CD8-positive, alpha-beta memory T cell (primary cell): ENCODE measurements around the gene FAM120A. TPM values are rescaled to one million over a fixed set of nuclear protein-coding genes. Genes with fewer than 3 reads are reported as not detected.
"Not testable (repeated sequence)": the region's sequence is repeated elsewhere in the genome, so short reads cannot be mapped to it uniquely, and the experiment has no call there.

Experiments used
- CTCF ChIA-PET: fragments of 350-600 bp; sonication (Branson Sonifier 250); formaldehyde crosslinking; loops from one replicate; lab custom pipeline; 2021; ENCODE audit warnings: antibody characterized with exemption; lab: Charles Lee
- POLR2A ChIA-PET: fragments of 350-600 bp; sonication (Branson Sonifier 250); formaldehyde crosslinking; loops from one replicate; lab custom pipeline; 2021; ENCODE audit warnings: antibody characterized with exemption; lab: Charles Lee
- DNase-seq, 5 donors: peaks; one replicate each; pipeline versions ENCODE4 v3.0.0 to v3.0.0-alpha.2; 2020 to 2022; ENCODE audit warnings: mixed read lengths in 1 of 5
- H3K27ac ChIP-seq: one replicate; pipeline ENCODE4 v1.7.0; 2013; ENCODE audit warnings: low read depth, mild to moderate bottlenecking, low read length, moderate library complexity
- H3K27me3 ChIP-seq: 2 replicates; pipeline ENCODE4 v1.7.0; 2013; ENCODE audit warnings: low read length, mild to moderate bottlenecking; ENCODE audit not compliant: insufficient read depth, poor library complexity, severe bottlenecking
- H3K36me3 ChIP-seq: 2 replicates; pipeline ENCODE4 v1.7.0; 2013; ENCODE audit warnings: mild to moderate bottlenecking, low read length, moderate library complexity; ENCODE audit not compliant: insufficient read depth
- H3K4me1 ChIP-seq: 2 replicates; pipeline ENCODE4 v1.7.0; 2013; ENCODE audit warnings: mild to moderate bottlenecking, low read length, moderate library complexity; ENCODE audit not compliant: insufficient read depth
- H3K4me3 ChIP-seq: 2 replicates; pipeline ENCODE4 v1.7.0; 2013; ENCODE audit warnings: mild to moderate bottlenecking, low read length
- H3K9me3 ChIP-seq: 2 replicates; pipeline ENCODE4 v1.7.0; 2013; ENCODE audit warnings: mild to moderate bottlenecking, low read length
- H3K27ac Mint-ChIP-seq, 8 donors: one replicate each; pipeline ENCODE4 v1.8.0; 2020 to 2021; ENCODE audit warnings: mixed read lengths in 8 of 8, mild to moderate bottlenecking in 6 of 8, inconsistent platforms in 3 of 8, moderate library complexity in 3 of 8
- H3K27me3 Mint-ChIP-seq, 2 donors: one replicate each; pipeline ENCODE4 v1.8.0; 2020 to 2021; ENCODE audit warnings: mixed read lengths in 2 of 2, mild to moderate bottlenecking in 1 of 2, moderate library complexity in 1 of 2
- H3K36me3 Mint-ChIP-seq, 3 donors: one replicate each; pipeline ENCODE4 v1.8.0; 2020 to 2021; ENCODE audit warnings: mixed read lengths in 3 of 3, inconsistent platforms in 1 of 3, mild to moderate bottlenecking in 1 of 3
- H3K4me1 Mint-ChIP-seq, 3 donors: one replicate each; pipeline ENCODE4 v1.8.0; 2020 to 2021; ENCODE audit warnings: mixed read lengths in 3 of 3, inconsistent platforms in 1 of 3, mild to moderate bottlenecking in 1 of 3
- H3K4me3 Mint-ChIP-seq, 7 donors: one replicate each; pipeline ENCODE4 v1.8.0; 2020 to 2021; ENCODE audit warnings: mixed read lengths in 7 of 7, mild to moderate bottlenecking in 6 of 7, moderate library complexity in 4 of 7, inconsistent platforms in 2 of 7
- H3K9me3 Mint-ChIP-seq, 5 donors: one replicate each; pipeline ENCODE4 v1.8.0; 2020 to 2022; ENCODE audit warnings: mixed read lengths in 5 of 5, mild to moderate bottlenecking in 3 of 5, moderate library complexity in 2 of 5, inconsistent platforms in 1 of 5
- polyA plus RNA-seq: library from polyadenylated mRNA; unstranded; fragments of 300-500 nt; fragmentation: Illumina TruSeq; gene quantifications from one replicate; pipeline ENCODE4 v1.2.3, GENCODE V29; 2021
- total RNA-seq, 2 experiments: library from RNA; stranded (reverse); gene quantifications; one replicate each; pipeline ENCODE4 v1.2.3, GENCODE V29; 2021

Gene FAM120A
- total and polyA plus RNA-seq, 3 experiments from 2014 or later = 16.0 to 142 (median 140) TPM

GRCh38 chr9:93512170-93512812 is 60.8 kb downstream of the FAM120A start:
- not testable (repeated sequence) for H3K9me3 ChIP-seq, H3K4me3 ChIP-seq, H3K36me3 ChIP-seq, DNase-seq, H3K27me3 Mint-ChIP-seq, H3K4me1 ChIP-seq, H3K9me3 Mint-ChIP-seq, H3K27me3 ChIP-seq, H3K27ac ChIP-seq
- H3K27ac Mint-ChIP-seq = peak overlapping the region in 4 of 8 donors; percentile 17 to 64 (median 47)
- CTCF ChIA-PET = interaction anchor here (1.5 kb wide), 1 partner anchor 54 kb away, joined by 4 read pairs; no protein-coding TSS in a partner anchor
- POLR2A ChIA-PET = interaction anchor here (0.6 kb wide), 1 partner anchor 45 kb away, joined by 9 read pairs; no protein-coding TSS in a partner anchor
- peaks cover 0 to 59% (median 5%) of the 10 kb centered on the region in 3 donors for H3K36me3 Mint-ChIP-seq
- H3K4me1 Mint-ChIP-seq = peaks cover 51 to 69% (median 64%) of the 10 kb centered on the region in 3 donors
- H3K4me3 Mint-ChIP-seq = peak overlapping the region in 1 of 7 donors; percentile 28

DNA sequence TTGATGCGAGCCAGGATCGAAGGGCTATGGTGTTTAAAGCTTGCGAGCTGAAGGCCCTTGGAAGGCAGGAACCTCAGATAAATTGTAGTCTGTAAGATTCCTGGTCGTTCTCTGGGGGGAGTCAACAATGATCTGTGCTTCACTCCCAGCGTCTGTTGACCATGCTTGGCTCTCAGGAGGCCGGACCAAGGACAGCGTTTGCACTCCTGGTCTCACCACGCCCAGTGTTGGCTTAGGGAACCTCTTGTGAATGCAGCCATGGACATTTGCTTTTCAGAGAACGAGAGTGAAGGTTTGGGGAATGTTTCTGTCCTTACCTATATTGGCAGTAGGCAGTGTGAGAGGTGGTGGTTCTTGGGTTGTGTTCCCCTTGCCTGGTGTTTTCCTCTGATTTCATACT is 62.1 kb downstream of the FAM120A start:
- Mint-ChIP-seq H3K27me3 (peaks cover 0 to 4% of the 10 kb centered on the region in 2 donors), H3K4me1 (peaks cover 49 to 71% (median 64%) of the 10 kb centered on the region in 3 donors), H3K36me3 (peaks cover 0 to 63% (median 8%) of the 10 kb centered on the region in 3 donors), H3K4me3 (no peak overlapping the region), H3K27ac (peak overlapping the region in 5 of 8 donors; percentile 4 to 76 (median 22)), H3K9me3 (no peaks in the 10 kb centered on the region)
- no peak overlapping the region for H3K27ac ChIP-seq
- no peak for DNase-seq
- no peaks in the 10 kb centered on the region for H3K4me1 ChIP-seq
- ChIA-PET CTCF (interaction anchor here (1.5 kb wide), 1 partner anchor 53 kb away, joined by 4 read pairs; no protein-coding TSS in a partner anchor), POLR2A (no interaction called here)
- H3K36me3 ChIP-seq = no peaks in the 10 kb centered on the region
- H3K4me3 ChIP-seq = no peak overlapping the region
- no peaks in the 10 kb centered on the region for H3K27me3 ChIP-seq
- H3K9me3 ChIP-seq = no peaks in the 10 kb centered on the region

DNA sequence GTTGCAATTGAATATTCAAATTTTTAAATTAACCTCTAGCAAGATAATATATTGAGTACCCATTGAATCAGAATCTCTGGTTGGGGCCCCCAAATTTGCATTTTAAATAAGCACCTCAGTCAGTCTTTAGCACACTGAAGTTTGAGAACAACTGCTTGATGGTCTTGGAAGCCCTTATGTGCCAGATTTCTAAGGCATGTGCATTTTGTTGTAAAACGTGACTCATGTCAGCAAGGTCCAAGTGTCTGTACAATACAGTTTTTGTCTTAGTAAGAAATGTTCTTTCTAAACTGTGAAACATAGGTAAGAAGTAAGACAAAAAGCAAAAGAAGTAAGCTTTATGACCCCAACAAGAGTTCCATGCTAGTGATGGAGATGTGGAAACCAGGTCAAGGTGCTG is 65.8 kb downstream of the FAM120A start:
- no peak overlapping the region for H3K4me3 ChIP-seq
- Mint-ChIP-seq H3K4me3 (no peak overlapping the region), H3K27me3 (peaks cover 0 to 1% of the 10 kb centered on the region in 2 donors), H3K4me1 (peaks cover 35 to 51% (median 49%) of the 10 kb centered on the region in 3 donors), H3K36me3 (peaks cover 0 to 73% (median 7%) of the 10 kb centered on the region in 3 donors), H3K27ac (peak overlapping the region in 3 of 8 donors; percentile 11 to 54 (median 47)), H3K9me3 (no peaks in the 10 kb centered on the region)
- H3K27ac ChIP-seq = no peak overlapping the region
- no peaks in the 10 kb centered on the region for H3K27me3 ChIP-seq
- no peaks in the 10 kb centered on the region for H3K4me1 ChIP-seq
- H3K36me3 ChIP-seq = no peaks in the 10 kb centered on the region
- ChIA-PET CTCF (no interaction called here), POLR2A (no interaction called here)
- DNase-seq = no peak
- H3K9me3 ChIP-seq = no peaks in the 10 kb centered on the region

DNA sequence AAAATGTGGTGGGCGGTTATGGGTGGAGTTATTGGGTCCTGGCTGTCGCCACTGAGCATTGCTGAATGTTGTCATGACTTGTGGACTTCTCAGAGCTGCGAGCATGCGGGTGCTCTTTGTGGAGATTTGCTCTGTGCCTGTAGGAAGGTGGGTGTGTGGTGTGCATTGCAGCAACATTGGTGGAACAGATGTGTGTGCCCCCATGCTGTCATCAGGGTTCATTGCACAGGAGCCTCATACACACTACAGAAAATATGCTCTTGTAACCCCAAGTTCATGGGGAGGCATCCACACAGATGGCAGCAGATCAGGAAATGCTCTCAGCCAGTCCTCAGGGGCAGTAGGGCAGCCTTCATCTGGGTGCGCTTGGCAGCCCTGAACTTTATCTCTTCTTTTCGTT is 69.0 kb downstream of the FAM120A start:
- H3K36me3 ChIP-seq = peaks cover 9% of the 10 kb centered on the region
- H3K9me3 Mint-ChIP-seq = no peaks in the 10 kb centered on the region
- CTCF ChIA-PET = no interaction called here

DNA sequence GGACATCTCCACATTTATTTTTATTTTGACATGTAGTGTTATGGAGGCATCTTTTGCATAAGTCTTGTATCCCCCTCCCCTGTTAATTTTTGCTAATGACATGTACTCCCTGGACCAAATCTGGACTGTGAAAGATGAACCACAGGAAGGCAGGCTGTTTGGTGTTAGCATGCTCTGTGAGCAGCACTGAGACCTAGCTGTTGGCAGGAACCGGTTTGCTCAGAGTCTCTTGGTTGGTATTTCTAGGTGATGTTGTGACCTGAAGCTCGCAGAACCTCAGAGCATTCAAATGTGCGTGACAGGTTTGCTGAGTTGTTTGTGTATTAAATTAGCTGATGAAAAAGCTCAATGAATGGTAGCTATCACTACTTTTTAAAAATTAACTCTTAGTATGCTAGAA is 71.3 kb downstream of the FAM120A start:
- H3K36me3 ChIP-seq = peaks cover 19% of the 10 kb centered on the region
- H3K27ac ChIP-seq = no peak overlapping the region
- no peaks in the 10 kb centered on the region for H3K9me3 ChIP-seq
- H3K9me3 Mint-ChIP-seq = no peaks in the 10 kb centered on the region
- peaks cover 0 to 1% of the 10 kb centered on the region in 2 donors for H3K27me3 Mint-ChIP-seq
- ChIA-PET POLR2A (no interaction called here), CTCF (interaction anchor here (1.0 kb wide), 1 partner anchor 16 kb away, joined by 3 read pairs; no protein-coding TSS in a partner anchor)
- peaks cover 38 to 50% (median 46%) of the 10 kb centered on the region in 3 donors for H3K4me1 Mint-ChIP-seq
- H3K27ac Mint-ChIP-seq = peak overlapping the region in 4 of 8 donors; percentile 18 to 74 (median 32)
- no peak overlapping the region for H3K4me3 Mint-ChIP-seq
- no peak overlapping the region for H3K4me3 ChIP-seq
- no peak for DNase-seq
- H3K4me1 ChIP-seq = no peaks in the 10 kb centered on the region
- peaks cover 0 to 83% (median 18%) of the 10 kb centered on the region in 3 donors for H3K36me3 Mint-ChIP-seq
- H3K27me3 ChIP-seq = no peaks in the 10 kb centered on the region

More for the DNA sequence above, 69.0 kb downstream of the FAM120A start:
- Histone ChIP-seq H3K4me1 (no peaks in the 10 kb centered on the region), H3K4me3 (no peak overlapping the region), H3K27me3 (no peaks in the 10 kb centered on the region), H3K27ac (no peak overlapping the region), H3K9me3 (no peaks in the 10 kb centered on the region)
- POLR2A ChIA-PET = no interaction called here
- Mint-ChIP-seq H3K36me3 (peaks cover 0 to 81% (median 12%) of the 10 kb centered on the region in 3 donors), H3K4me3 (no peak overlapping the region), H3K4me1 (peaks cover 41 to 47% (median 42%) of the 10 kb centered on the region in 3 donors), H3K27ac (peak overlapping the region in 5 of 8 donors; percentile 37 to 74 (median 68)), H3K27me3 (peaks cover 0 to 1% of the 10 kb centered on the region in 2 donors)
- DNase-seq = no peak

GRCh38 chr9:93523518-93524144 is 72.1 kb downstream of the FAM120A start:
- Histone ChIP-seq H3K36me3 (peaks cover 23% of the 10 kb centered on the region), H3K27me3 (no peaks in the 10 kb centered on the region), H3K4me3 (no peak overlapping the region), H3K9me3 (no peaks in the 10 kb centered on the region), H3K27ac (no peak overlapping the region), H3K4me1 (no peaks in the 10 kb centered on the region)
- ChIA-PET POLR2A (no interaction called here), CTCF (interaction anchor here (1.0 kb wide), 1 partner anchor 17 kb away, joined by 3 read pairs; no protein-coding TSS in a partner anchor)
- no peak for DNase-seq
- H3K4me3 Mint-ChIP-seq = no peak overlapping the region
- peak overlapping the region in 2 of 8 donors; percentile 14 to 17 for H3K27ac Mint-ChIP-seq
- no peaks in the 10 kb centered on the region for H3K9me3 Mint-ChIP-seq
- peaks cover 0 to 83% (median 18%) of the 10 kb centered on the region in 3 donors for H3K36me3 Mint-ChIP-seq
- H3K4me1 Mint-ChIP-seq = peaks cover 35 to 41% (median 40%) of the 10 kb centered on the region in 3 donors
- H3K27me3 Mint-ChIP-seq = peaks cover 0 to 1% of the 10 kb centered on the region in 2 donors

DNA sequence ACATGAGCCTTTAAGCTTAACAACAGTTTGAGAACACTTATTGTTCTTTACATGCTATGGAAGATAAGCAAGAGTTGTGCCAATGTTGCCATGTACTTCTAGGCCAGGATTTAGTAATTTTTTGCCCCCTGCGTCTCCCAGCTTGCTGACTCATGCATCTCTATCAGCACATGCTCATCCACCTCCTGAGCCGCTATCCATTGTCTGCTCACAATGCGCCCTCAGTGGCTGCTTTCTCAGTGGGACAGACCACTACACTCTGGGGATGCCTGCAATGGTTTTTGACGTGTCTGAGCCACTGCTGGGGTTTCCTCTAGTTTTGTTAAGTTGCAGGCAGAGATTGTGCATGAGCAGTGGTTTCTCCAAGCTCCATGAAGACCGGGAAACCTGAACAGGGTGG is 74.0 kb downstream of the FAM120A start:
- ChIA-PET CTCF (no interaction called here), POLR2A (no interaction called here)
- Mint-ChIP-seq H3K36me3 (peaks cover 0 to 83% (median 20%) of the 10 kb centered on the region in 3 donors), H3K4me3 (no peak overlapping the region), H3K9me3 (no peaks in the 10 kb centered on the region), H3K4me1 (peaks cover 32 to 38% (median 36%) of the 10 kb centered on the region in 3 donors), H3K27ac (peak overlapping the region in 3 of 8 donors; percentile 59 to 80 (median 66)), H3K27me3 (peaks cover 0 to 1% of the 10 kb centered on the region in 2 donors)
- no peak for DNase-seq
- Histone ChIP-seq H3K9me3 (no peaks in the 10 kb centered on the region), H3K36me3 (peaks cover 38% of the 10 kb centered on the region), H3K27me3 (no peaks in the 10 kb centered on the region), H3K27ac (no peak overlapping the region), H3K4me3 (no peak overlapping the region), H3K4me1 (no peaks in the 10 kb centered on the region)

GRCh38 chr9:93531374-93531773 is 79.9 kb downstream of the FAM120A start:
- Histone ChIP-seq H3K27me3 (no peaks in the 10 kb centered on the region), H3K27ac (no peak overlapping the region), H3K4me3 (no peak overlapping the region), H3K36me3 (peaks cover 59% of the 10 kb centered on the region), H3K4me1 (no peaks in the 10 kb centered on the region), H3K9me3 (no peaks in the 10 kb centered on the region)
- CTCF ChIA-PET = no interaction called here
- peak overlapping the region in 1 of 8 donors; percentile 34 for H3K27ac Mint-ChIP-seq
- no peaks in the 10 kb centered on the region for H3K9me3 Mint-ChIP-seq
- H3K27me3 Mint-ChIP-seq = no peaks in the 10 kb centered on the region
- POLR2A ChIA-PET = no interaction called here
- no peak overlapping the region for H3K4me3 Mint-ChIP-seq
- H3K4me1 Mint-ChIP-seq = peaks cover 7 to 26% (median 22%) of the 10 kb centered on the region in 3 donors
- DNase-seq = no peak
- peaks cover 0 to 96% (median 35%) of the 10 kb centered on the region in 3 donors for H3K36me3 Mint-ChIP-seq
